ENCODE results near the gene PHYKPL.

Gene PHYKPL

GRCh38 chr5:178227138-178227659 lies 5.4 kb downstream of the PHYKPL start:
- H3K4me3 ChIP-seq (ENCODE audit: low read depth, low read length) = no peak overlapping the region
- in situ Hi-C loops (cut with HindIII; ENCODE audit: low sequenced_read_pairs) = no loop called here
- no peak for TF ChIP-seq CTCF (IDR thresholded peaks at IDR 0.05; ENCODE audit: low read depth, low read length, missing control alignments)
- no peak for DNase-seq (ENCODE audit: low read depth)

- no peak overlapping the region for H3K4me3 ChIP-seq (ENCODE audit: low read depth, low read length)
- in situ Hi-C loops (cut with HindIII; ENCODE audit: low sequenced_read_pairs) = no loop called here
- TF ChIP-seq CTCF (IDR thresholded peaks at IDR 0.05; ENCODE audit: low read depth, low read length, missing control alignments) = no peak
- no peak for DNase-seq (ENCODE audit: low read depth)
Observed at GRCh38 chr5:178225174-178225573, 7.4 kb downstream of the PHYKPL start.

GRCh38 chr5:178224403-178224802 lies 8.2 kb downstream of the PHYKPL start:
- no peak for DNase-seq (ENCODE audit: low read depth)
- TF ChIP-seq CTCF (IDR thresholded peaks at IDR 0.05; ENCODE audit: low read depth, low read length, missing control alignments) = no peak
- in situ Hi-C loops (cut with HindIII; ENCODE audit: low sequenced_read_pairs) = no loop called here
- no peak overlapping the region for H3K4me3 ChIP-seq (ENCODE audit: low read depth, low read length)

GRCh38 chr5:178223828-178224335 lies 8.7 kb downstream of the PHYKPL start:
- no peak for DNase-seq (ENCODE audit: low read depth)
- in situ Hi-C loops (cut with HindIII; ENCODE audit: low sequenced_read_pairs) = no loop called here
- TF ChIP-seq CTCF (IDR thresholded peaks at IDR 0.05; ENCODE audit: low read depth, low read length, missing control alignments) = no peak
- H3K4me3 ChIP-seq (ENCODE audit: low read depth, low read length) = no peak overlapping the region

GRCh38 chr5:178223196-178223773 lies 9.3 kb downstream of the PHYKPL start:
- no peak for DNase-seq (ENCODE audit: low read depth)
- TF ChIP-seq CTCF (IDR thresholded peaks at IDR 0.05; ENCODE audit: low read depth, low read length, missing control alignments) = no peak
- H3K4me3 ChIP-seq (ENCODE audit: low read depth, low read length) = no peak overlapping the region
- in situ Hi-C loops (cut with HindIII; ENCODE audit: low sequenced_read_pairs) = no loop called here

- no peak for TF ChIP-seq CTCF (IDR thresholded peaks at IDR 0.05; ENCODE audit: low read depth, low read length, missing control alignments)
- DNase-seq (ENCODE audit: low read depth) = no peak
- in situ Hi-C loops (cut with HindIII; ENCODE audit: low sequenced_read_pairs) = no loop called here
- H3K4me3 ChIP-seq (ENCODE audit: low read depth, low read length) = no peak overlapping the region
Observed at GRCh38 chr5:178222292-178222691, 10.3 kb downstream of the PHYKPL start.

All from astrocyte of the cerebellum (primary cell).